Keratinocyte (primary cell): Measurements from ENCODE around the gene COASY. TPM values are rescaled to one million over a fixed set of nuclear protein-coding genes. Genes with fewer than 3 reads are reported as not detected.
A peak's percentile ranks its signal among the peaks of the same experiment; 100 is the strongest.

Experiments
- DNase-seq: peaks from one replicate; pipeline ENCODE4 v3.0.0-alpha.2; 2011; ENCODE audit warnings: low read depth, missing footprints, low spot score
- FAIRE-seq: peaks from 2 replicates; lab custom pipeline; 2011; peaks lifted over from hg19 to GRCh38; lab: Jason Lieb, UNC
- H2AFZ ChIP-seq: 2 replicates; pipeline ENCODE4 v1.6.0; 2012; ENCODE audit warnings: low read length, control low read depth, inconsistent platforms; ENCODE audit not compliant: control insufficient read depth
- H3K27ac ChIP-seq: 2 replicates; pipeline ENCODE4 v1.5.1; 2011; ENCODE audit warnings: low read length; ENCODE audit not compliant: control insufficient read depth, insufficient read depth
- H3K27me3 ChIP-seq: 3 replicates; pipeline ENCODE4 v1.6.0; 2011; ENCODE audit warnings: low read length; ENCODE audit not compliant: control insufficient read depth, insufficient read depth; ENCODE audit errors: extremely low read depth
- H3K36me3 ChIP-seq, 2 experiments: 2 replicates in 1 of 2; 3 replicates in 1 of 2; pipeline ENCODE4 v1.5.1; 2011; ENCODE audit warnings: low read length in 2 of 2, mild to moderate bottlenecking in 1 of 2; ENCODE audit not compliant: control insufficient read depth in 2 of 2, insufficient read depth in 2 of 2; ENCODE audit errors: extremely low read depth in 1 of 2
- H3K4me1 ChIP-seq: 3 replicates; pipeline ENCODE4 v1.5.1; 2011; ENCODE audit warnings: low read length; ENCODE audit not compliant: control insufficient read depth, insufficient read depth; ENCODE audit errors: extremely low read depth
- H3K4me2 ChIP-seq: 3 replicates; pipeline ENCODE4 v1.6.0; 2011; ENCODE audit warnings: low read depth, low read length; ENCODE audit not compliant: control insufficient read depth, insufficient read depth; ENCODE audit errors: extremely low read depth
- H3K4me3 ChIP-seq, 3 experiments: fragments of 200-600 bp in 1 of 3; sonication (generic) in 1 of 3; 2 replicates in 2 of 3; 3 replicates in 1 of 3; pipeline ENCODE4 v1.5.1; 2011 to 2016; ENCODE audit warnings: low read length in 3 of 3, mild to moderate bottlenecking in 3 of 3, control low read depth in 2 of 3, inconsistent platforms in 1 of 3, low read depth in 1 of 3, mixed read lengths in 1 of 3, mixed run types in 1 of 3, moderate library complexity in 1 of 3; ENCODE audit not compliant: control insufficient read depth in 2 of 3, insufficient read depth in 2 of 3; ENCODE audit errors: extremely low read depth in 1 of 3
- H3K79me2 ChIP-seq: 2 replicates; pipeline ENCODE4 v1.6.0; 2012; ENCODE audit warnings: low read length; ENCODE audit not compliant: control insufficient read depth, insufficient read depth
- H3K9ac ChIP-seq: 3 replicates; pipeline ENCODE4 v1.6.0; 2011; ENCODE audit warnings: low read length; ENCODE audit not compliant: control insufficient read depth, insufficient read depth; ENCODE audit errors: extremely low read depth
- H3K9me1 ChIP-seq: 3 replicates; pipeline ENCODE4 v1.6.0; 2011; ENCODE audit warnings: low read length; ENCODE audit not compliant: control insufficient read depth, insufficient read depth; ENCODE audit errors: extremely low read depth
- H3K9me3 ChIP-seq: 2 replicates; pipeline ENCODE4 v1.5.1; 2012; ENCODE audit warnings: low read depth, low read length; ENCODE audit not compliant: control insufficient read depth
- H4K20me1 ChIP-seq: 3 replicates; pipeline ENCODE4 v1.6.0; 2011; ENCODE audit warnings: low read length; ENCODE audit not compliant: control insufficient read depth, insufficient read depth; ENCODE audit errors: extremely low read depth
- EZH2 ChIP-seq: IDR thresholded peaks from one replicate; pipeline ENCODE4 v1.6.1; 2012; ENCODE audit warnings: inconsistent platforms, mild to moderate bottlenecking, low read length, moderate library complexity
- dilution Hi-C: fragments of 300-500 bp; cut with MboI; formaldehyde crosslinking; loops from one replicate; pipeline ENCODE4 v1.7.0; 2020; ENCODE audit warnings: low sequenced_read_pairs; ENCODE audit not compliant: extremely low pct_ligation_motif_present
- polyA plus RNA-seq, 5 experiments: library from polyadenylated mRNA; depleted of rRNA in 3 of 5; stranded (reverse) in 3 of 5; stranded (forward) in 1 of 5; unstranded in 1 of 5; fragments of >200 nt; gene quantifications; 1 replicate in 1 of 5; 2 replicates in 3 of 5; 3 replicates in 1 of 5; pipeline versions ENCODE4 v1.2.1 to v1.2.3, GENCODE V29; 2011 to 2012; ENCODE audit warnings: missing spikeins in 2 of 5, low read depth in 1 of 5, low replicate concordance in 1 of 5
- TF ChIP-seq, protein P1 (sequence below), 3 experiments: IDR thresholded peaks in 1 of 3; conservative IDR thresholded peaks in 1 of 3; optimal IDR thresholded peaks in 1 of 3; 2 replicates in 2 of 3; 3 replicates in 1 of 3; pipeline versions ENCODE3 to v1.5.1; 2011; ENCODE audit warnings: low read length in 3 of 3, mild to moderate bottlenecking in 3 of 3, moderate library complexity in 2 of 3, control low read depth in 1 of 3, inconsistent platforms in 1 of 3; ENCODE audit not compliant: insufficient read depth in 2 of 3; ENCODE audit errors: extremely low read depth in 1 of 3

Gene COASY
- polyA plus RNA-seq, 1 donor (not counting 4 experiments of a cell fraction or from before 2014, with no cell fraction given): 26.2 TPM

DNA sequence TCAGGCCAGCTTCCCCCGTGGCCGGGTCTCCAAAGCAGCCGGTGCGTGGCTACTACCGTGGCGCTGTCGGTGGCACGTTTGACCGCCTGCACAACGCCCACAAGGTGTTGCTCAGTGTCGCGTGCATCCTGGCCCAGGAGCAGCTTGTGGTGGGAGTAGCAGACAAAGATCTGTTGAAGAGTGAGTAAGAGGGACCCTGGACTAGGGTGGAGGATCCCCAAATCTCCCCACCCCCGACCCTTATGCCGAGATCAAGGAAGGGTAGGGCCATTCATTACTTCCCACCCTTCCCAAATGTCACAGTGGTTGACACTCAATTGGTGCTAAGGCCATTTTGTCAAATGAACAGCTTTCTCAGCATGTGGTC is 1.2 kb downstream of the COASY start:
- Histone ChIP-seq H3K9ac (peak overlapping the region; percentile 94), H4K20me1 (no peaks in the 10 kb centered on the region), H3K9me3 (no peaks in the 10 kb centered on the region), H2AFZ (no peak overlapping the region), H3K27ac (peak overlapping the region; percentile 88), H3K4me2 (peak overlapping the region; percentile 83), H3K4me3 (peak overlapping the region; percentile 78 to 97 (median 96)), H3K9me1 (no peaks in the 10 kb centered on the region), H3K4me1 (peaks cover 31% of the 10 kb centered on the region), H3K27me3 (no peaks in the 10 kb centered on the region), H3K36me3 (peaks cover 10 to 28% of the 10 kb centered on the region in 2 experiments), H3K79me2 (peaks cover 31% of the 10 kb centered on the region)
- no peak for FAIRE-seq
- DNase-seq: no peak
- TF ChIP-seq, protein P1, sequence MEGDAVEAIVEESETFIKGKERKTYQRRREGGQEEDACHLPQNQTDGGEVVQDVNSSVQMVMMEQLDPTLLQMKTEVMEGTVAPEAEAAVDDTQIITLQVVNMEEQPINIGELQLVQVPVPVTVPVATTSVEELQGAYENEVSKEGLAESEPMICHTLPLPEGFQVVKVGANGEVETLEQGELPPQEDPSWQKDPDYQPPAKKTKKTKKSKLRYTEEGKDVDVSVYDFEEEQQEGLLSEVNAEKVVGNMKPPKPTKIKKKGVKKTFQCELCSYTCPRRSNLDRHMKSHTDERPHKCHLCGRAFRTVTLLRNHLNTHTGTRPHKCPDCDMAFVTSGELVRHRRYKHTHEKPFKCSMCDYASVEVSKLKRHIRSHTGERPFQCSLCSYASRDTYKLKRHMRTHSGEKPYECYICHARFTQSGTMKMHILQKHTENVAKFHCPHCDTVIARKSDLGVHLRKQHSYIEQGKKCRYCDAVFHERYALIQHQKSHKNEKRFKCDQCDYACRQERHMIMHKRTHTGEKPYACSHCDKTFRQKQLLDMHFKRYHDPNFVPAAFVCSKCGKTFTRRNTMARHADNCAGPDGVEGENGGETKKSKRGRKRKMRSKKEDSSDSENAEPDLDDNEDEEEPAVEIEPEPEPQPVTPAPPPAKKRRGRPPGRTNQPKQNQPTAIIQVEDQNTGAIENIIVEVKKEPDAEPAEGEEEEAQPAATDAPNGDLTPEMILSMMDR (optimal IDR thresholded peaks at IDR 0.05 in 1 of 3, IDR thresholded peaks at IDR 0.05 in 1 of 3, conservative IDR thresholded peaks at IDR 0.05 in 1 of 3; ENCODE audit: extremely low read depth in 1 of 3, insufficient read depth in 2 of 3, low read length in 3 of 3): no peak
- TF ChIP-seq EZH2: no peak
- dilution Hi-C loops: no loop called here

DNA sequence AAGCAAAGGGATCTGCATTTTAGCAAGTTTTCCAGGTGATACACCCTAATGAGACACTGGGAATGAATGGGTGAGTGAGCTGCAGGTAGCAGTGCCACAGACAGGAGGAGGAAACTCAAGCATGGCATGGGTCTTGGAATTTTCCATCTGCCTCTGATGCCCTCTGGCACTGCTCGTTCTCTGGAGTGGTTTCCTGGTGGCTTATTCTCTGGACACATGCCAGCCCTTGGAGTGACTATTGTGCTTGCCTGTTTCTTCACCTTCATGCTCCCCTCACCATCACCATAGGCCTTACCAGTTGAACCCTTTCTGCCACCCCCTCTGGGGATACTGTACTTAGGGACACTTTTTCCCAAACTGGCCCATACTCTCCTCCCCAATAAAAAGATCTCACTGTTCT is 1.6 kb downstream of the COASY start:
- Histone ChIP-seq H3K4me1 (peaks cover 31% of the 10 kb centered on the region), H3K27ac (peak overlapping the region; percentile 88)
- DNase-seq: no peak

More for the DNA sequence above, 1.6 kb downstream of the COASY start:
- H4K20me1 ChIP-seq: no peaks in the 10 kb centered on the region
- dilution Hi-C loops: no loop called here
- no peaks in the 10 kb centered on the region for H3K9me3 ChIP-seq
- no peak overlapping the region for H2AFZ ChIP-seq
- peak overlapping the region; percentile 83 for H3K4me2 ChIP-seq
- H3K4me3 ChIP-seq: peak overlapping the region in 2 of 3 experiments; percentile 96 to 97
- no peaks in the 10 kb centered on the region for H3K9me1 ChIP-seq
- H3K9ac ChIP-seq: peak overlapping the region; percentile 94
- peaks cover 11 to 32% of the 10 kb centered on the region in 2 experiments for H3K36me3 ChIP-seq
- TF ChIP-seq, protein P1 (optimal IDR thresholded peaks at IDR 0.05 in 1 of 3, IDR thresholded peaks at IDR 0.05 in 1 of 3, conservative IDR thresholded peaks at IDR 0.05 in 1 of 3; ENCODE audit: extremely low read depth in 1 of 3, insufficient read depth in 2 of 3, low read length in 3 of 3): peak in 1 of 3 experiments; percentile 15
- no peak for TF ChIP-seq EZH2
- peaks cover 35% of the 10 kb centered on the region for H3K79me2 ChIP-seq
- H3K27me3 ChIP-seq: no peaks in the 10 kb centered on the region
- FAIRE-seq: peak; percentile 82
